HG02852 (cell line): Measurements from ENCODE around the gene DYNLT2B.
"Not testable (repeated sequence)": the region's sequence is repeated elsewhere in the genome, so short reads cannot be mapped to it uniquely, and the experiment has no call there.

Experiments
- ATAC-seq: cut with Tn5 transposase; IDR thresholded peaks from one replicate; pipeline ENCODE4 v1.9.1; 2021; ENCODE audit warnings: mild to moderate bottlenecking, moderate library complexity; ENCODE audit not compliant: unreplicated experiment

DYNLT2B gene

DNA sequence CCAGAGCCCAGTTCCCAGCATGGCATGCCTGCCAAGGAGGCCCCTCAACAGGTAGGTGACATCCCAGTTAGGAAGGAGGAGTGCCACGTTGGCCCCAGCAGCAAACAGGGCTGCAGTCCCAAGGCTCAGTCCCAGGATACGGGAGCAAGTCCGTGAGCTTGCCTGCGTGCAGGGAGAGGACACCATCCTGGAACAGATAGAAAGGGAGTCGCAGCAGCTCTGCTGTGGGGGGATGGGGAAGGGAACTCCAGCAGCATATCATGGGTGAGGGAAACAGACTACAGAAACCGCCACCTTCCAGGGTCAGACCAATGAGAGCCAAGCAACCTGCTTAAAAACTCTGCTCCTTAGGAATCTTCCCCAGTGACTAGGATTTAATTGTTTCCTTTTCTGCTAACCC is 9.4 kb upstream of the DYNLT2B start:
- no peak for ATAC-seq

DNA sequence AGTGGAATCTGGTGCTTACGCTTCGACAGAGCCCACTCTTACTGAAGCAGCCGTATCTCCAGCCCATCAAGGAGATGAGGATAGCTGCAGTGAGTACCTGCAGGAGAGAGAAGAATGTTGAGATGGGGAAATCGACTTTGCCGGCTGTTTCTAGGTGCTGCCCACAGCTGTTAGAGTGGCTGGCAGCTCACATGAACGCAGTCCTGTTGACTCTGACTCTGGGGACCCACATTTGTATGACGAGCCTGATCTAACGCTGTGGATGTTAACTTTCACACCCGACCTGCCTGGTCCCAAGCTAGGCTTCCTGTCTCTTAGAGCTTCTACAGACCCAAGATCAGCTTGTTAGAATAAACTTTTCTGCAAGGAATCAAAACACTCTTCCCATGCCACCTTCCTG is 8.9 kb upstream of the DYNLT2B start:
- no peak for ATAC-seq

GRCh38 chr3:196323691-196324090 is 5.7 kb upstream of the DYNLT2B start:
- ATAC-seq = no peak

GRCh38 chr3:196323016-196323415 is 5.0 kb upstream of the DYNLT2B start:
- ATAC-seq = no peak

DNA sequence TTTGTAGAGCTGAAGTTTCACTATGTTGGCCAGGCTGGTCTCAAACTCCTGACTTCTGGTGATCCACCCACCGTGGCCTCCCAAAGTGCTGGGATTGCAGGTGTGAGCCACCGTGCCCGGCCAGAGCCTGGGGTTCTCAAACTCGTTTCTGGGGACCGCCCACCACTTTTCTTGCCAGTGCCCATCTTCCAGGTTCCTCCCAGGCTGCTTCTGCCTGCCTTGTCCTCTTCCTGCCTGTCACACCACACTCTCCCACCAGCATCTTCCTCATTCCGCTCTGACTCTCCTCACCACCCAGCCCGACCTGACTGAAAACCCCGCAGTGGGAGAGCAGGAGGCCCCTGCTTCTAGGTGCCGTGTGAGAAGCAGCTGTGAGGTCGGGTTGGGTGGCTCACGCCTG is 3.1 kb upstream of the DYNLT2B start:
- no peak for ATAC-seq

DNA sequence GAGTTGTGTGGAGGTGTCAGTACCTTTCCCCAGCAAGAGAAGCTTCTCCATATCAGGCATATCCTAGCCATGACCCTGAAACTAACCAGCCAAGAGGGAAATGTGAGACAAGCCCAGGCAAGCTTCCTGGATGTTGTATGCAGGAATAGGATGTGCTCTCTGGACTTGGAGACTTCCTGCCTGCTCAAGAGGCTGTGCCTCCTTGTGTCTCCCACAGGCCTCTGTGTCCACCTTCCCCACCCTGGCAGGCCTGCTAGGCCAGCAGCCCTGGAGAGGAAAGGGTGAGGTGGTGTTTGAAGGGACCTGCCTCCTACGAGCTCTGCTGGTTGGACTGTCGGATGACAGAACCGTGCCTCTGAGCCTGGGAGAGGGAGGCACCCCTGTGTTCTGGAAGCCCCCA is 2.1 kb upstream of the DYNLT2B start:
- no peak for ATAC-seq

GRCh38 chr3:196316799-196317686 is 997 bp downstream of the DYNLT2B start:
- not testable (repeated sequence) for ATAC-seq

DNA sequence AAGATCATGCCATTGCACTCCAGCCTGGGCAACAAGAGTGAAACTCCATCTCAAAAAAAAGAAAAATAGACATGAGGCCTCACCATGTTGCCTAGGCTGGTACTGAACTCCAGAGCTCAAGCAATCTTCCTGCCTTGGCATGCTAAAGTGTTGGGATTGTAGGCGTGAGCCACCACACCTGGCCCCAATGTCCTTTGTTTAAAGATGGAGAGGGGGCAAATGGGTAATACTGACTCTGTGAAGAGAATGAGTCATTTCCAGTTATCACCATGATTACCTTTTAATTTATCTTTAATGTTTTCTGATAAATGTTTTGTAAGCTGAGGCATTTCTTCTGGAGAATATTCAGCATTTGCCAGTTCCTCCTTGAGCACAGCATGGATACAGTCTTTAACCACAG is 2.2 kb downstream of the DYNLT2B start:
- no peak for ATAC-seq

DNA sequence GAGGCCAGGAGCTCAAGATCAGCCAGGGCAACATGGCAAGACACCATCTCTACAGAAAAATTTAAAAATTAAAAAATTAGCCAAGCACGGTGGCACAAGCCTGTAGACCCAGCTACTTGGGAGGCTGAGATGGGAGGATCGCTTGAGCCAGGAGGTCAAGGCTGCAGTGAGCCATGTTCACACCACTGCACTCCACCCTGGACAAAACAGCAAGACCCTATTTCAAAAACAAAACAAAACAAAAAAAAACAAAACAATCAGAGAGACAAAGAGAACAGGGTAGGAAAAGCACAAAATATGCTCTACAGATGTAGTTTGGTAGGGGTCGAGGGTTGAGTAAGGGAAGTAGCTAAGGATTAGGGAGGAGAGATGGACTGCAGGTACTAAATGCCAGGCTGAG is 3.4 kb downstream of the DYNLT2B start:
- no peak for ATAC-seq

DNA sequence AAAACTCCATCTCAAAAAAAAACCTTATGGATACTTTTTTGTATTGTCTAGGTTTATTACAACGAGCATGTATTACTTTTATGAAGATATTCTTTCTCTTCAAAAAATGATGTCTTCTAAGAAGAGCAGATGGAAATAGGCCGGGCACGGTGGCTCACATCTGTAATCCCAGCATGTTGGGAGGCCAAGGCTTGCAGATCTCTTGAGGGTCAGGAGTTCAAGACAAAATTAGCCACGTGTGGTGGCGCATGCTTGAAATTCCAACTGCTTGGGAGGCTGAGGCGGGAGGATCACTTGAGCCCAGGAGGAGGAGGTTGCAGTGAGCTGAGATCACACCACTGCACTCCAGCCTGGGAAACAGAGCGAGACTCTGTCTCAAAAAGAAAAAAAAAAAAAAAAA is 4.0 kb downstream of the DYNLT2B start:
- ATAC-seq = not testable (repeated sequence)

DNA sequence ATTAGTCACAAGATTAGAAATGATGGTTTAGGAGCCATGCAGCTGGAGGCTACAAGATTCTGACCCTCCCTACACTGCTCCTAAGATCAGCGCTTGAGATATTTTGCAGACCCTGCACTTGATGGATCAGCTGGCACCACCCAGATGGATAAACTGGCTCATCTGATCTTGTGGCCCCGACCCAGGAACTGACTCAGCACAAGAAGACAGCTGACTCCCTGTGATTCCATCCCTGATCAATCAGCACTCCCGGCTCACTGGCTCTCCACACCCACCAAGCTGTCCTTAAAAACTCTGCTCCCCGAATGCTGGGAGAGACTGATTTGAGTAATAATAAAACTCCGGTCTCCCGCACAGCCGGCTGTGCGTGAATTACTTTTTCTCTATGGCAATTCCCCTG is 15.1 kb downstream of the DYNLT2B start:
- ATAC-seq = not testable (repeated sequence)

DNA sequence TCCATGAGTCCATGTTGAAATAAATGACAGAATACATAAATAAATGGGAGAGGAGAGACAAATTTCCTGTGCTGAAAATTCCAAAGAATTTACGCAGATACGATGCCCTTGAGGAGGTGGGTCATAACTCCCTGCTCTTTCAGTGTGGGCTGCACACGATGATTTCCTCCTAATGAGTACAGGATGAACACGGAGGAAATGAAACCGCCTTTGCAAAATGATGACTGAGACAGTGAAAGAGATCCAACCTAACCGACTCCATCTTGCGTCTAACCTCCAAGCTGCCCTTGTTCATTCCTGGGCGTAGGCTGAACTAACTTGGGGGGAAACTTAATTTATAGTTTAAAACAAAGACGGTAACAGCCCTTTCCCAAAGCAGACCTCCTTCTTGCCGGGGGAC is 15.5 kb downstream of the DYNLT2B start:
- not testable (repeated sequence) for ATAC-seq

DNA sequence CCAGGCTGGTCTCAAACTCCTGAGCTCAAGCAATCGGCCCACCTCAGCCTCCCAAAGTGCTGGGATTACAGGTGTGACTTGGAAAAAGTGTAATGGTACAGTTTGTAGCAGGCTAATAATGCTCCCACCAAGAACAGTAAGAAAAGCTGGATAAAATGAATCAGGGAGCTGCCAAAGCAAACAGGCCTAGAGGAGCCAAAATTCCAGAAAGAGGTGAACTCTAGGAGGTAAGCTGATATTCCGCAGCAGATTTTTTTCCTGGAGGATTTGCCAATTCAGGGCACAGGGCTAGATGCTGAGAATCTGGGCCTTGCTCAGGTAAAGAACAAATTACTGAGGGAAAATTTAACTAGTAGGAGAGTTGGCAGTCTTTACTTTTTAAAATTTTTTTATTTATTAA is 19.5 kb downstream of the DYNLT2B start:
- no peak for ATAC-seq

- ATAC-seq = no peak
These were observed 25.6 kb downstream of the DYNLT2B start for GRCh38 chr3:196292286-196292923.

GRCh38 chr3:196288141-196288460 is 29.9 kb downstream of the DYNLT2B start:
- peak; percentile 25 for ATAC-seq

- peak; percentile 83 for ATAC-seq
These were observed 30.4 kb downstream of the DYNLT2B start, which contains the start of gene PCYT1A for GRCh38 chr3:196287440-196288140. TSS of gene PCYT1A (minus strand) at chr3:196287726. CDS start at chr3:196270531, 17,195 bp downstream.

- peak; percentile 25 for ATAC-seq
These were observed 31.0 kb downstream of the DYNLT2B start for GRCh38 chr3:196287090-196287439.

- no peak for ATAC-seq
These were observed 33.6 kb downstream of the DYNLT2B start for GRCh38 chr3:196284396-196284795.

DNA sequence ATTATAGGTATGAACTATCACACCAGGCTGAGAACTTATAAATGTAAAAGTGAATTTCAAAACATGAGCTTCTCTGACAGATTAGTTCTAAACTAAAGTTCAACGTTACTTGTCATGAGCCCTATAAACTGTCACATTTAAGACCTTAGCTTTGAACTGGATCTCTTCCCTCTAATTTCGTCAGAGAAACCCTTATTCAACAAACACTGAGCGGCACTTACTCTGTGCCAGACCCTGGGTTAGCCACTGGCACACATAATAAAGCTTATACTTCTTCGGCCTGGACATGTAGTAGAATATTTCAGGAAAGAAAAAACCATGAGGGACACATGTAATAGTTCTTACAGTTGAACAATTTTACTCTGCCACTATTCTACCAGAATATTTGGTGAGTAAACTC is 36.1 kb downstream of the DYNLT2B start:
- ATAC-seq = no peak

DNA sequence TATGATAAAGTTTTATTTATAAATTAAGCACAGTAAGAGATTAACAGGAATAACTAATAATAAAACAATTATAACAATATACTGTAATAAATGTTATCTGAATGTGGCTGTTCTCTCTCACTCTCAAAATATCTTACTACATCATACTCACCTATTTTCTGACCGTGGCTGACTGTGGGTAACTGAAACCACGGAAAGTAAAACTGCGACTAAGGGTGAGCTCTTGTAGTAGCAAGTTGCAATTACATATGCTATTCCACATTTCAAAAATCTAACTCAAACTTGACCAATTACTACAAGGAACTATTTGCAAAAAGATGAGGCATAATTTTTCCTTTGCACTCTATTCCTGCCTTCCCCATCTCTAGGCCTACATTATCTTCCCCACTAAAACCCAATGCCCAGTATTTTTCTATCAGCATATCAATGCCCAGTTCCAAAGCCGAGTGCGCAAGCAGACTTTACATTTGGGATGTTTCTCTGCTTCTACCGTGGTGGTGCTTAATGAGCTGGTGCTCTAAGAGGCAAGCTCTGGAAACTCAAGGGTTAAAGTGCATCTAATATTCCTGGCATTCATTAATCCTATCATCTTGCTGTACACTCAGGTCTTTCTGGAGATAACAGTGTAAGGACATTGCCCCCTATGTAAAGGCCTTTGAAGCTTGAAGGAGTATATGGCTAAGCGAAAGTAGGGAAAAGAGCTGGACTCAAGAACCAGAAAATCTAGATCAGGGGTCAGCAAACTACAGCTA is 37.2 kb downstream of the DYNLT2B start:
- ATAC-seq = peak; percentile 66

- no peak for ATAC-seq
These were observed 42.9 kb downstream of the DYNLT2B start for GRCh38 chr3:196275126-196275525.
